ENCODE data around the gene PROSER3.
"Not testable (repeated sequence)": the region's sequence is repeated elsewhere in the genome, so short reads cannot be mapped to it uniquely, and the experiment has no call there.

PROSER3 gene

GRCh38 chr19:35722461-35722860 is 35.5 kb upstream of the PROSER3 start:
- no peak for DNase-seq (ENCODE audit: low read depth in 2 of 3, low spot score in 2 of 3)

- no peak for DNase-seq (ENCODE audit: low read depth in 2 of 3, low spot score in 2 of 3)
These were observed 35.1 kb upstream of the PROSER3 start for GRCh38 chr19:35722897-35723296.

GRCh38 chr19:35723671-35724070 is 34.3 kb upstream of the PROSER3 start:
- no peak for DNase-seq (ENCODE audit: low read depth in 2 of 3, low spot score in 2 of 3)

- DNase-seq (ENCODE audit: low read depth in 2 of 3, low spot score in 2 of 3) = not testable (repeated sequence)
These were observed 33.8 kb upstream of the PROSER3 start for GRCh38 chr19:35724132-35724531.

GRCh38 chr19:35724560-35724959 is 33.4 kb upstream of the PROSER3 start:
- DNase-seq (ENCODE audit: low read depth in 2 of 3, low spot score in 2 of 3) = no peak

- no peak for DNase-seq (ENCODE audit: low read depth in 2 of 3, low spot score in 2 of 3)
These were observed 32.6 kb upstream of the PROSER3 start for GRCh38 chr19:35725216-35725861.

GRCh38 chr19:35727053-35727955 is 30.7 kb upstream of the PROSER3 start:
- DNase-seq (ENCODE audit: low read depth in 2 of 3, low spot score in 2 of 3) = no peak

GRCh38 chr19:35727956-35728706 is 29.8 kb upstream of the PROSER3 start:
- DNase-seq (ENCODE audit: low read depth in 2 of 3, low spot score in 2 of 3) = no peak

GRCh38 chr19:35729021-35729420 is 29.0 kb upstream of the PROSER3 start:
- DNase-seq (ENCODE audit: low read depth in 2 of 3, low spot score in 2 of 3) = no peak

- DNase-seq (ENCODE audit: low read depth in 2 of 3, low spot score in 2 of 3) = no peak
These were observed 28.2 kb upstream of the PROSER3 start for GRCh38 chr19:35729763-35730162.

GRCh38 chr19:35730326-35730725 is 27.6 kb upstream of the PROSER3 start:
- no peak for DNase-seq (ENCODE audit: low read depth in 2 of 3, low spot score in 2 of 3)

GRCh38 chr19:35731353-35731752 is 26.6 kb upstream of the PROSER3 start:
- no peak for DNase-seq (ENCODE audit: low read depth in 2 of 3, low spot score in 2 of 3)

GRCh38 chr19:35731779-35732405 is 26.1 kb upstream of the PROSER3 start:
- DNase-seq (ENCODE audit: low read depth in 2 of 3, low spot score in 2 of 3) = no peak

- DNase-seq (ENCODE audit: low read depth in 2 of 3, low spot score in 2 of 3) = no peak
These were observed 25.3 kb upstream of the PROSER3 start for GRCh38 chr19:35732540-35733179.

- DNase-seq (ENCODE audit: low read depth in 2 of 3, low spot score in 2 of 3) = no peak
These were observed 24.5 kb upstream of the PROSER3 start for GRCh38 chr19:35733180-35734125.

GRCh38 chr19:35734273-35734672 is 23.7 kb upstream of the PROSER3 start:
- no peak for DNase-seq (ENCODE audit: low read depth in 2 of 3, low spot score in 2 of 3)

- no peak for DNase-seq (ENCODE audit: low read depth in 2 of 3, low spot score in 2 of 3)
These were observed 23.1 kb upstream of the PROSER3 start for GRCh38 chr19:35734889-35735288.

- no peak for DNase-seq (ENCODE audit: low read depth in 2 of 3, low spot score in 2 of 3)
These were observed 20.8 kb upstream of the PROSER3 start for GRCh38 chr19:35736913-35737886.

Data from activated CD8-positive, alpha-beta memory T cell treated with anti-CD3 and anti-CD28 coated beads for 48 hours (primary cell).